Tibial nerve (tissue), 4 donors: ENCODE results near the gene RASSF8.

Source experiments
- EP300 ChIP-seq, 2 donors: sonication (generic); formaldehyde crosslinking; IDR thresholded peaks; one replicate each; pipeline ENCODE4 v1.6.1; 2017; ENCODE audit warnings: antibody characterized with exemption in 2 of 2, mild to moderate bottlenecking in 1 of 2
- POLR2A ChIP-seq, 2 donors: fragments of 450-650 bp; IDR thresholded peaks; one replicate each; pipeline ENCODE4 v1.6.1; 2017; ENCODE audit warnings: antibody characterized with exemption in 2 of 2, mild to moderate bottlenecking in 2 of 2, moderate library complexity in 2 of 2
- TF ChIP-seq, protein P1 (sequence below), 5 experiments: fragments of 200-600 bp in 3 of 5; fragments of 450-650 bp in 2 of 5; sonication (generic) in 3 of 5; IDR thresholded peaks; one replicate each; pipeline ENCODE4 v1.5.1; 2016 to 2019; ENCODE audit warnings: antibody characterized with exemption in 5 of 5, mild to moderate bottlenecking in 3 of 5, moderate library complexity in 2 of 5

DNA sequence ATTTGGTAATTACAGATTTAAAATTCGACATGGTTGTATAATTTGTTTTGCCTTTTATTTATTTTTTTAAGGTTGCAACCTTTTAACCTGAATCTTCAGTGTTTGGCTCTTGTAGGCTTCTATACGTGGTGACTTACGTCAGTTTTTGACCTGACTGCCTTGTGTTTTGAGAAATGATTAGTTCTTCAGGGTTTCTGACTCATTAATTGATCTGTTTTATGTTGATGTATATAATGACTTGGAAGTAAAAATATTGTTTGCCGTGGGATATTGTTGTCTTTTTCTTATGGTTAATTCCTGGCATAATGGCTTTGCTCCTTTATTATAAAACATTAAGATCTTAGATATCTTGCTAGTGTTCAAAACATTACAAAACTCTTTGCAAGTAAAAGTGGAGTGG, 2.5 kb downstream of the RASSF8 start:
- TF ChIP-seq POLR2A (IDR thresholded peaks at IDR 0.05) (no peak), EP300 (IDR thresholded peaks at IDR 0.05) (no peak)
- TF ChIP-seq, protein P1, sequence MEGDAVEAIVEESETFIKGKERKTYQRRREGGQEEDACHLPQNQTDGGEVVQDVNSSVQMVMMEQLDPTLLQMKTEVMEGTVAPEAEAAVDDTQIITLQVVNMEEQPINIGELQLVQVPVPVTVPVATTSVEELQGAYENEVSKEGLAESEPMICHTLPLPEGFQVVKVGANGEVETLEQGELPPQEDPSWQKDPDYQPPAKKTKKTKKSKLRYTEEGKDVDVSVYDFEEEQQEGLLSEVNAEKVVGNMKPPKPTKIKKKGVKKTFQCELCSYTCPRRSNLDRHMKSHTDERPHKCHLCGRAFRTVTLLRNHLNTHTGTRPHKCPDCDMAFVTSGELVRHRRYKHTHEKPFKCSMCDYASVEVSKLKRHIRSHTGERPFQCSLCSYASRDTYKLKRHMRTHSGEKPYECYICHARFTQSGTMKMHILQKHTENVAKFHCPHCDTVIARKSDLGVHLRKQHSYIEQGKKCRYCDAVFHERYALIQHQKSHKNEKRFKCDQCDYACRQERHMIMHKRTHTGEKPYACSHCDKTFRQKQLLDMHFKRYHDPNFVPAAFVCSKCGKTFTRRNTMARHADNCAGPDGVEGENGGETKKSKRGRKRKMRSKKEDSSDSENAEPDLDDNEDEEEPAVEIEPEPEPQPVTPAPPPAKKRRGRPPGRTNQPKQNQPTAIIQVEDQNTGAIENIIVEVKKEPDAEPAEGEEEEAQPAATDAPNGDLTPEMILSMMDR (IDR thresholded peaks at IDR 0.05): no peak
